Activated CD4-positive, alpha-beta T cell treated with anti-CD3 and anti-CD28 coated beads for 1 hour (primary cell): ENCODE measurements around the gene EFCC1.
"Not testable (repeated sequence)": the region's sequence is repeated elsewhere in the genome, so short reads cannot be mapped to it uniquely, and the experiment has no call there.

Source experiments
- DNase-seq: peaks from one replicate; pipeline ENCODE4 v3.0.0-alpha.2; 2020

The EFCC1 gene

GRCh38 chr3:129059311-129059958, 58.3 kb downstream of the EFCC1 start:
- DNase-seq: no peak

DNA sequence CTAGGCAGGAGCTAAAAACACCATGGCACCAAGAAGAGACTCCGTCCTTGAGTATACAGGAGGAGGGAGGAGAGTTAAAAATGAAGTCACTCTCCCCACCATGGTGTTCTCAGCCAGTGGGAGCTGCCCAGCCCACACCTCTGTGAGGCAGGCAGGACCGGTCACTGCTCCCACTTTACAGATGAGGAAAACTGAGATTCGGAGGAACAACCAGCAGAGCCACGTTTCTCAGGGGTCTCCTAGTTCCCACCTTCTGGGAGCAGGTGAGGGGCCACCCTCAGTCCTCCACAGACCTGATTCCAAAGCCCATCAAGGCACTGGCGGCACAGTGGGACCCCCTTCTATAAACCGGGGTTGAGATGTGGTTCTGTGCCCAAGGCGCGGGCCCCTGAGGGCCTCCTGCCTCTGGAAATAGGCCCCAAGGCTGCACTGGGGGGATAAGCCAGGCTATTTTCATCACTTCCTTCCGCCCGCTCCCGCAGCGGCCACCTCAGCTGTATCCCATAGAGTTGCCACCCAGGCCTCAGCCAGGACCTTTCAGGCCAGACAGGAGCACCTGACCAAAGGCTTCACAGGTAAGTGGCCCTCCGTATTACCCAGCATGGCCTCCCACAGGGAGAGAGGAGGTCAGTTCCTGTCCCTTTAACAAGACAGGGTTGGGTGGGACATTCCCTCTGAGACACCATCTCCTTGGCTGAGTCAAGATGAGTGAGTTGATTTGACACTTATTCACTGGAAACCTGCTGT, 59.3 kb downstream of the EFCC1 start, which contains the start of gene GP9:
Gene GP9, plus strand, starts transcription at position 504 of the 747 bp plus-strand sequence. CDS start 961 bp downstream, outside the sequence.
- DNase-seq: no peak

- no peak for DNase-seq
These were observed 60.2 kb downstream of the EFCC1 start for GRCh38 chr3:129061023-129061887.

DNA sequence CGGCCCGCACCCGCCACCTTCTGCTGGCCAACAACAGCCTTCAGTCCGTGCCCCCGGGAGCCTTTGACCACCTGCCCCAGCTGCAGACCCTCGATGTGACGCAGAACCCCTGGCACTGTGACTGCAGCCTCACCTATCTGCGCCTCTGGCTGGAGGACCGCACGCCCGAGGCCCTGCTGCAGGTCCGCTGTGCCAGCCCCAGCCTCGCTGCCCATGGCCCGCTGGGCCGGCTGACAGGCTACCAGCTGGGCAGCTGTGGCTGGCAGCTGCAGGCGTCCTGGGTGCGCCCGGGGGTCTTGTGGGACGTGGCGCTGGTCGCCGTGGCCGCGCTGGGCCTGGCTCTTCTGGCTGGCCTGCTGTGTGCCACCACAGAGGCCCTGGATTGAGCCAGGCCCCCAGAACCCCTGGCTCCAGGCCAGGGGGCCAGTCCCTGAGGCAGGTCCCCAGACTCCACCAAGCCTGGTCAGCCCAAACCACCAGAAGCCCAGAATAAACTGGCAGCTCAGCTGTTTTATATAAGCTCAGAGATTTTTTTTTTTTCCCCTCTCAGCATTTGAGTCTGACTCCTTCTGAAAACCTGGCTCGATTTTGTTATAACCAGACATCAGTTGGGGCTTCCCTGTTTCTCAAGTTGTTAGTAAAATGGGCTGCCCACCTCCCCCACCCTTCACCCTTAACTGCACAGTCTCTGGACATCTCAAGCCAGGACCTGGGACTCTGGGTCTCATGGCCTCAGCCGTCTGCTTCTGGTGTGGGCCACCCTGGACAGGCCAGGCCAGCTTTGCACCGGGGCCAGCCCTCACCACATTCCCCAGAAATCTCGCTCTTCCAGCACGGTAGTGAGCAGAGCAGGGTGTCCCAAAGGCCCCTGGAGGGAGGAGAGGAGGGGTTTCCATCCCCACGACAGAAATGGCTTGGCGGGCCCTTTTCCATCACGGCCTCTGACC, 61.1 kb downstream of the EFCC1 start:
- no peak for DNase-seq

GRCh38 chr3:129063091-129063640, 62.1 kb downstream of the EFCC1 start:
- DNase-seq: no peak

- no peak for DNase-seq
These were observed 62.9 kb downstream of the EFCC1 start for GRCh38 chr3:129063841-129064482.

DNA sequence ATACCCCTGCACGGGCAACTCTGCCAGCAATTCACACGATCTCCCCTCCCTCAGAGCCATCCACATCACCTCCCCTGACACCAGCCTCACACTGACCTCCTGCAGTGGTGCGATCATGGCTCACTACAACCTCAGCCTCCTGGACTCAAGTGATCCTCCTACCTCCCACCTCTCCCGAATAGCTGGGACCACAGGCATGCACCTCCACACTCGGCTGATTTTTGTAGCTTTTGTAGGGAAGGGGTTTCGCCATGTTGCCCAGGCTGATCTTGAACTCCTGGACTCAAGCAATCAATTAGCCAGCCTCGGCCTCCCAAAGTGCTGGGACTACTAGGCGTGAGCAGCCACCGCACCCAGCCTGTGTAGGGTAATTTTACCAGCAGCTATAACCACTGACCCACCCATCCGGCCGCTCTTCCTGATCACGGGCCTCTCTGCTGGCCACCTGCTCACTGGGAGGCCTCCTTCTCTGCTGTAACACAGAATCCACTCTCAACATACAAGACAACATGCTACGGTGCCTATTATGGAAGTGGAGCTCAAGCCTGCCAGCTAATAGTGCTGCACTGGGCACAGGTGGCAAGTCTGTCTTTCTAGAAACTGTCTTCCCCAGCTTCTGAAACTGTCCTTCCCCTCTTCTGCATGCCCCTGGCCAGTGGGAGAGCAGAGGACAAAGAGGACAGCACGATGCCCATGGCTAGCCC, 64.1 kb downstream of the EFCC1 start:
- no peak for DNase-seq

DNA sequence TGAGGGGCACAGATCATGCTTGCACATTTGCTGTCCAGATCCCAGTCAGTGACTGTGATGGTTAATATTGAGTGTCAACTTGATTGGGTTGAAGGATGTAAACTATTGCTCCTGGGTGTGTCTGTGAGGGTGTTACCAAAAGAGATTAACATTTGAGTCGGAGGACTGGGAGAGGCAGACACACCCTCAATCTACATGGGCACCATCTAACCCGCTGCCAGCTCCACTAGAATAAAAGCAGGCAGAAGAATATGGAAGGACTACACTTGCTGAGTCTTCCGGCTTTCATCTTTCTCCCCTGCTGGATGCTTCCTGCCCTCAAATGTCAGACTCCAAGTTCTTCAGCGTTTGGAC, 64.6 kb downstream of the EFCC1 start:
- no peak for DNase-seq

DNA sequence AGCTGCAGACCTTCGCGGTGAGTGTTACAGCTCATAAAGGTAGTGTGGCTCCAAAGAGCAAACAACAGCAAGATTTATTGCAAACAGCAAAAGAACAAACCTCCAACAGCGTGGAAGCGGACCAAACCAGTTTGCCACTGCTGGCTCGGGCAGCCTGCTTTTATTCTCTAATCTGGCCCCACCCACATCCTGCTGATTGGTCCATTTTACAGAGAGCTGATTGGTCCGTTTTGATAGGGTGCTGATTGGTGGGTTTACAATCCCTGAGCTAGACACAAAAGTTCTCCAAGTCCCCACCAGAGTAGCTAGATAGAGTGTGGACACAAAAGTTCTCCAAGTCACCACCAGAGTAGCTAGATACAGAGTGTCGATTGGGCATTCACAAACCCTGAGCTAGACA, 66.6 kb downstream of the EFCC1 start:
- not testable (repeated sequence) for DNase-seq

- DNase-seq: no peak
These were observed 67.3 kb downstream of the EFCC1 start for GRCh38 chr3:129068291-129068886.

GRCh38 chr3:129069313-129070085, 68.4 kb downstream of the EFCC1 start:
- DNase-seq: not testable (repeated sequence)

GRCh38 chr3:129070086-129070885, 69.2 kb downstream of the EFCC1 start:
- DNase-seq: no peak

- DNase-seq: no peak
These were observed 76.1 kb downstream of the EFCC1 start for GRCh38 chr3:129077222-129077621.

- no peak for DNase-seq
These were observed 77.4 kb downstream of the EFCC1 start for GRCh38 chr3:129078510-129078909.

DNA sequence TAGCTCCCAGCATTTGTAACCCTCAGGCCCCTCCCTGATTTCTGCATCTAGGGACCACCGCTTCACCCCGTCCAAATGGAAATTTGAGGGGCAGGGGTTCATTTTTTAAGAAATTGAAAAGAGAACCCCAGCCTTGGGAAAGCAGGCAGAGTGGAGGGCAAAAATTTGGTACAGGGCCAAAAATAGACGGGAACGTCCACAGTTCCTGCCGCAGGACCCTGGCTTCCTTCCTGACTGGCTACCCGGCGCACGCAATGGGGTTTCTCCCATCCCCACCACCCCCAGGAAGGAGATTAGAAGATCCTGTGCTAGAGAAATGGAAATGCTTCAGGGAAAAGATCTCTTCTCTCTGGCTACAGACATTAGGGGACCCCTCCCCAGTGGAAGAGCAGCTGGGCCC, 80.4 kb downstream of the EFCC1 start:
- no peak for DNase-seq

DNA sequence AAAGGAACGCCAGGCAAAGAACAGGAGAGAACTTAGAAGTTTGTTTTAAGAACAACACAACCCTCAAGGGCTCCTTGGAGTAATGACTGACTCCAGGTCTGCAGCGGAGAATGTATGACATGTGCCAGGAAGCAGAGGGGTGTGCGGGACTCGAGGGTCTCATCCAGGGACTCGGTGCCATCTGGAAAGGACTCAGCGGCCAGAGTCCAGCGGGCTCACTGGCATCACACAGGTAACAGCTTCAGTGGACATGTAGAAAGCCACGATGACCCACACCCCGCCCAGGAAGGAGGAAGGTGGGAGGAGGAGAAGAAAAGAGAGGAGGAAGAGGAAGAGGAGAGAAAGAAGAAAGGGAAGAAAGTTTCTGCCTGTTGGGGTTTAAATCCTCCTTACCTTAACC, 80.9 kb downstream of the EFCC1 start:
- no peak for DNase-seq

GRCh38 chr3:129084501-129084900, 83.4 kb downstream of the EFCC1 start:
- DNase-seq: no peak

DNA sequence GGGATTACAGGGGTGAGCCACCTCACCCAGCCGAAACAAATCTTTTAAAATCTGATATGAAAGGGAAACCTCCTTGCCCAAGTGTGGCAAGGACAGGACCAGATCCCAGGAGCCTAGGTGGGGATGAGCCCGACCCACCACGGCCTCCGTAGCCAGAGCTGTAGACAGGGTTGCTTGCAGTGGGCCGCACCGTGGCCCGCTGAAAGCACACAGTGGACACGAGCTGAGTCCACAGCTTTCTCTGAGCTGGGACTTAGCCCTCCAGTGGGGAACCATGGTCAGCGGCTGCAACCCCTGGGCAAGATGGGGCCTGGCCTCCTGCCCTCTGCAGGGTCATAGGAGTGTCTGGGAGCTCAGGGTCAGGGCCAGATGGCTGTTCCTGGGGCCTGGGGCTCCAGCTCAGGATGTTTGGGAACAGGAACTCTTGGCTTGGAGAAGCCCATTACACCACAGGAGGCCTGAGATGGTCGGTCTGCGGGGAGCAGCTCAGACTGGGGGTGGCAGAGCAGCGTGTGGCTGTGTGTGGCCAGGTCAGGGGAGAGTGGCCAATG, 84.1 kb downstream of the EFCC1 start:
- no peak for DNase-seq
